ENCODE results near the gene ADCY10. TPM values are rescaled to one million over a fixed set of nuclear protein-coding genes. Genes with fewer than 3 reads are reported as not detected.

Gene ADCY10
- total and polyA plus RNA-seq, 9 of the 15 experiments (the other 6 are each of a cell fraction or from before 2014, with no cell fraction given), result 0.08 to 0.86 (median 0.22) TPM

DNA sequence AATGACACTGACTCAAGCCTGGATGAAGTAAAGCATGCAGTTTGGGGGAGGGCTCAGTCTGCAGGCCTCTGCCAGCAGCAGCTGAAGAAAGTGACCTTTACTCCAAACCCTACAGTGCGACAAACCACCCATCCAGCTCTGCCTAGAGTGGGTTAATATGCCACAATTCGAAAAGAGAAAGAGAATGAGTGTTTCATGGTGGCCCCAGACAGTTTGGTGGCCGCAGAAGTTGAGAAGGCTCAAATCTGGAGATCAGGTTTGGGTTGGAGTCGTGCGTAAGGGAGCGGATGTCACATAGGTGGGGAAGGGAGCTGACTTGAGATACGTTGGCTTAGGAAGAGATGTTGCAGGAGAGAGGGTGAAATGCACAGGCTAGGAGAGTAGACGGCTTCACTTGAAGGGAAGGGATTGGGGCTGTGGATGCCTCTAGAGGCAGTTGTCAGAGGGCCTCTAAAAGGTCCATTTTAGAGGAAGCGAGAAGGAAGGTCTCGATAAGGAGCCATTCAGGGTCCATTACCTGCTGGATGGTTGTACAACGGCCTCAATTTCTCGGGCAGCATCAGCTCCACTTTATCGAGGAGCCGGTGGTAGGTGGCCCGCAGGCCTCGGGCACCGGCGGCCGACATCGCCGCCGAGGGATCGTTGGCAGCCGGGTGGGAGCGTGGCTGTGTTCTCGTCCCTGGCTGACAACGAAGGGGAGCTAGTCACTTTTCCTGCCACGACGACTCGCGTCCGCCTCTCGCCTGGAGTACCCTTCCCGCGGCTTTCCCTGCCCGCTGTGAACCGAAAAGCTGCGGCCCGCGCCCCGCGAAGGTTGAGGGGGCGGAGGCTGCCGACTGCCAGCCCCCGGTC, 21.5 kb upstream of the ADCY10 start (continued):
- TF ChIP-seq, protein P1, sequence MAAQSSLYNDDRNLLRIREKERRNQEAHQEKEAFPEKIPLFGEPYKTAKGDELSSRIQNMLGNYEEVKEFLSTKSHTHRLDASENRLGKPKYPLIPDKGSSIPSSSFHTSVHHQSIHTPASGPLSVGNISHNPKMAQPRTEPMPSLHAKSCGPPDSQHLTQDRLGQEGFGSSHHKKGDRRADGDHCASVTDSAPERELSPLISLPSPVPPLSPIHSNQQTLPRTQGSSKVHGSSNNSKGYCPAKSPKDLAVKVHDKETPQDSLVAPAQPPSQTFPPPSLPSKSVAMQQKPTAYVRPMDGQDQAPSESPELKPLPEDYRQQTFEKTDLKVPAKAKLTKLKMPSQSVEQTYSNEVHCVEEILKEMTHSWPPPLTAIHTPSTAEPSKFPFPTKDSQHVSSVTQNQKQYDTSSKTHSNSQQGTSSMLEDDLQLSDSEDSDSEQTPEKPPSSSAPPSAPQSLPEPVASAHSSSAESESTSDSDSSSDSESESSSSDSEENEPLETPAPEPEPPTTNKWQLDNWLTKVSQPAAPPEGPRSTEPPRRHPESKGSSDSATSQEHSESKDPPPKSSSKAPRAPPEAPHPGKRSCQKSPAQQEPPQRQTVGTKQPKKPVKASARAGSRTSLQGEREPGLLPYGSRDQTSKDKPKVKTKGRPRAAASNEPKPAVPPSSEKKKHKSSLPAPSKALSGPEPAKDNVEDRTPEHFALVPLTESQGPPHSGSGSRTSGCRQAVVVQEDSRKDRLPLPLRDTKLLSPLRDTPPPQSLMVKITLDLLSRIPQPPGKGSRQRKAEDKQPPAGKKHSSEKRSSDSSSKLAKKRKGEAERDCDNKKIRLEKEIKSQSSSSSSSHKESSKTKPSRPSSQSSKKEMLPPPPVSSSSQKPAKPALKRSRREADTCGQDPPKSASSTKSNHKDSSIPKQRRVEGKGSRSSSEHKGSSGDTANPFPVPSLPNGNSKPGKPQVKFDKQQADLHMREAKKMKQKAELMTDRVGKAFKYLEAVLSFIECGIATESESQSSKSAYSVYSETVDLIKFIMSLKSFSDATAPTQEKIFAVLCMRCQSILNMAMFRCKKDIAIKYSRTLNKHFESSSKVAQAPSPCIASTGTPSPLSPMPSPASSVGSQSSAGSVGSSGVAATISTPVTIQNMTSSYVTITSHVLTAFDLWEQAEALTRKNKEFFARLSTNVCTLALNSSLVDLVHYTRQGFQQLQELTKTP (IDR thresholded peaks at IDR 0.05; ENCODE audit: low read depth in 1 of 2, partially characterized antibody in 2 of 2), result peak in 1 of 2 experiments; percentile 67
- peak; percentile 55; the same call in 1 of the 2 replicates for TF ChIP-seq DMBX1 (CRISPR knock-in tag; IDR thresholded peaks at IDR 0.05; ENCODE audit: borderline replicate concordance)
- TF ChIP-seq MYNN (IDR thresholded peaks at IDR 0.05), result no peak
- TF ChIP-seq MYNN (CRISPR knock-in tag; IDR thresholded peaks at IDR 0.05), result no peak
- TF ChIP-seq, protein P2, sequence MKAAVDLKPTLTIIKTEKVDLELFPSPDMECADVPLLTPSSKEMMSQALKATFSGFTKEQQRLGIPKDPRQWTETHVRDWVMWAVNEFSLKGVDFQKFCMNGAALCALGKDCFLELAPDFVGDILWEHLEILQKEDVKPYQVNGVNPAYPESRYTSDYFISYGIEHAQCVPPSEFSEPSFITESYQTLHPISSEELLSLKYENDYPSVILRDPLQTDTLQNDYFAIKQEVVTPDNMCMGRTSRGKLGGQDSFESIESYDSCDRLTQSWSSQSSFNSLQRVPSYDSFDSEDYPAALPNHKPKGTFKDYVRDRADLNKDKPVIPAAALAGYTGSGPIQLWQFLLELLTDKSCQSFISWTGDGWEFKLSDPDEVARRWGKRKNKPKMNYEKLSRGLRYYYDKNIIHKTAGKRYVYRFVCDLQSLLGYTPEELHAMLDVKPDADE (conservative IDR thresholded peaks at IDR 0.05; ENCODE audit: control insufficient read depth, low read depth, low read length), result peak; percentile 52
- no peak for TF ChIP-seq ZKSCAN1 (IDR thresholded peaks at IDR 0.05; ENCODE audit: low read depth, low read length)
- TF ChIP-seq PCBP2 (IDR thresholded peaks at IDR 0.05; ENCODE audit: low read depth, low read length, poor library complexity, severe bottlenecking), result no peak
- TF ChIP-seq HDAC1 (IDR thresholded peaks at IDR 0.05), result peak in 1 of 2 experiments; percentile 79; a peak in 2 of 4 replicates
- TF ChIP-seq, protein P3, sequence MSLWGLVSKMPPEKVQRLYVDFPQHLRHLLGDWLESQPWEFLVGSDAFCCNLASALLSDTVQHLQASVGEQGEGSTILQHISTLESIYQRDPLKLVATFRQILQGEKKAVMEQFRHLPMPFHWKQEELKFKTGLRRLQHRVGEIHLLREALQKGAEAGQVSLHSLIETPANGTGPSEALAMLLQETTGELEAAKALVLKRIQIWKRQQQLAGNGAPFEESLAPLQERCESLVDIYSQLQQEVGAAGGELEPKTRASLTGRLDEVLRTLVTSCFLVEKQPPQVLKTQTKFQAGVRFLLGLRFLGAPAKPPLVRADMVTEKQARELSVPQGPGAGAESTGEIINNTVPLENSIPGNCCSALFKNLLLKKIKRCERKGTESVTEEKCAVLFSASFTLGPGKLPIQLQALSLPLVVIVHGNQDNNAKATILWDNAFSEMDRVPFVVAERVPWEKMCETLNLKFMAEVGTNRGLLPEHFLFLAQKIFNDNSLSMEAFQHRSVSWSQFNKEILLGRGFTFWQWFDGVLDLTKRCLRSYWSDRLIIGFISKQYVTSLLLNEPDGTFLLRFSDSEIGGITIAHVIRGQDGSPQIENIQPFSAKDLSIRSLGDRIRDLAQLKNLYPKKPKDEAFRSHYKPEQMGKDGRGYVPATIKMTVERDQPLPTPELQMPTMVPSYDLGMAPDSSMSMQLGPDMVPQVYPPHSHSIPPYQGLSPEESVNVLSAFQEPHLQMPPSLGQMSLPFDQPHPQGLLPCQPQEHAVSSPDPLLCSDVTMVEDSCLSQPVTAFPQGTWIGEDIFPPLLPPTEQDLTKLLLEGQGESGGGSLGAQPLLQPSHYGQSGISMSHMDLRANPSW (CRISPR knock-in tag; IDR thresholded peaks at IDR 0.05), result no peak
- no peak for TF ChIP-seq ZNF217 (CRISPR knock-in tag; IDR thresholded peaks at IDR 0.05)
- TF ChIP-seq BHLHE40 (IDR thresholded peaks at IDR 0.05; ENCODE audit: low read length), result no peak
- TF ChIP-seq, protein P4, sequence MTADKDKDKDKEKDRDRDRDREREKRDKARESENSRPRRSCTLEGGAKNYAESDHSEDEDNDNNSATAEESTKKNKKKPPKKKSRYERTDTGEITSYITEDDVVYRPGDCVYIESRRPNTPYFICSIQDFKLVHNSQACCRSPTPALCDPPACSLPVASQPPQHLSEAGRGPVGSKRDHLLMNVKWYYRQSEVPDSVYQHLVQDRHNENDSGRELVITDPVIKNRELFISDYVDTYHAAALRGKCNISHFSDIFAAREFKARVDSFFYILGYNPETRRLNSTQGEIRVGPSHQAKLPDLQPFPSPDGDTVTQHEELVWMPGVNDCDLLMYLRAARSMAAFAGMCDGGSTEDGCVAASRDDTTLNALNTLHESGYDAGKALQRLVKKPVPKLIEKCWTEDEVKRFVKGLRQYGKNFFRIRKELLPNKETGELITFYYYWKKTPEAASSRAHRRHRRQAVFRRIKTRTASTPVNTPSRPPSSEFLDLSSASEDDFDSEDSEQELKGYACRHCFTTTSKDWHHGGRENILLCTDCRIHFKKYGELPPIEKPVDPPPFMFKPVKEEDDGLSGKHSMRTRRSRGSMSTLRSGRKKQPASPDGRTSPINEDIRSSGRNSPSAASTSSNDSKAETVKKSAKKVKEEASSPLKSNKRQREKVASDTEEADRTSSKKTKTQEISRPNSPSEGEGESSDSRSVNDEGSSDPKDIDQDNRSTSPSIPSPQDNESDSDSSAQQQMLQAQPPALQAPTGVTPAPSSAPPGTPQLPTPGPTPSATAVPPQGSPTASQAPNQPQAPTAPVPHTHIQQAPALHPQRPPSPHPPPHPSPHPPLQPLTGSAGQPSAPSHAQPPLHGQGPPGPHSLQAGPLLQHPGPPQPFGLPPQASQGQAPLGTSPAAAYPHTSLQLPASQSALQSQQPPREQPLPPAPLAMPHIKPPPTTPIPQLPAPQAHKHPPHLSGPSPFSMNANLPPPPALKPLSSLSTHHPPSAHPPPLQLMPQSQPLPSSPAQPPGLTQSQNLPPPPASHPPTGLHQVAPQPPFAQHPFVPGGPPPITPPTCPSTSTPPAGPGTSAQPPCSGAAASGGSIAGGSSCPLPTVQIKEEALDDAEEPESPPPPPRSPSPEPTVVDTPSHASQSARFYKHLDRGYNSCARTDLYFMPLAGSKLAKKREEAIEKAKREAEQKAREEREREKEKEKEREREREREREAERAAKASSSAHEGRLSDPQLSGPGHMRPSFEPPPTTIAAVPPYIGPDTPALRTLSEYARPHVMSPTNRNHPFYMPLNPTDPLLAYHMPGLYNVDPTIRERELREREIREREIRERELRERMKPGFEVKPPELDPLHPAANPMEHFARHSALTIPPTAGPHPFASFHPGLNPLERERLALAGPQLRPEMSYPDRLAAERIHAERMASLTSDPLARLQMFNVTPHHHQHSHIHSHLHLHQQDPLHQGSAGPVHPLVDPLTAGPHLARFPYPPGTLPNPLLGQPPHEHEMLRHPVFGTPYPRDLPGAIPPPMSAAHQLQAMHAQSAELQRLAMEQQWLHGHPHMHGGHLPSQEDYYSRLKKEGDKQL (CRISPR knock-in tag; IDR thresholded peaks at IDR 0.05; ENCODE audit: borderline replicate concordance), result no peak
- TF ChIP-seq NUFIP1 (IDR thresholded peaks at IDR 0.05; ENCODE audit: partially characterized antibody), result no peak
